ENCODE results near the gene SPDYE4.

GRCh38 chr17:8740486-8740885, 17.9 kb downstream of the SPDYE4 start:
- peak; percentile 32 for TF ChIP-seq CTCF (IDR thresholded peaks at IDR 0.05; ENCODE audit: low read depth, low read length)
- TF ChIP-seq EZH2phosphoT487 (IDR thresholded peaks at IDR 0.05; ENCODE audit: low read depth): no peak
